Thyroid gland (tissue), 4 donors: Measurements from ENCODE around the gene NCF2. TPM values are rescaled to one million over a fixed set of nuclear protein-coding genes. Genes with fewer than 3 reads are reported as not detected.

Experiments used
- DNase-seq, 2 donors: peaks; one replicate each; pipeline ENCODE4 v3.0.0-alpha.2; 2019
- H3K27ac ChIP-seq, 3 donors: fragments of 200-600 bp; sonication (generic); 1 replicate in 2 of 3; 2 replicates in 1 of 3; pipeline ENCODE4 v1.5.1; 2016 to 2019; ENCODE audit warnings: mild to moderate bottlenecking in 1 of 3, moderate library complexity in 1 of 3
- H3K27me3 ChIP-seq: fragments of 200-600 bp; sonication (generic); one replicate; pipeline ENCODE4 v1.5.1; 2019
- H3K36me3 ChIP-seq, 2 donors: fragments of 200-600 bp; sonication (generic); one replicate each; pipeline ENCODE4 v1.5.1; 2016 to 2019
- H3K4me1 ChIP-seq, 2 donors: fragments of 200-600 bp; sonication (generic); one replicate each; pipeline ENCODE4 v1.5.1; 2017 to 2019
- H3K4me3 ChIP-seq, 3 donors: fragments of 200-600 bp; sonication (generic); replicated peaks in 1 of 3; 1 replicate in 2 of 3; 2 replicates in 1 of 3; pipeline ENCODE4 v1.5.1; 2016; ENCODE audit warnings: mild to moderate bottlenecking in 1 of 3
- H3K9me3 ChIP-seq: fragments of 200-600 bp; sonication (generic); one replicate; pipeline ENCODE4 v1.5.1; 2017
- POLR2A ChIP-seq, 2 donors: fragments of 450-650 bp; IDR thresholded peaks; one replicate each; pipeline ENCODE4 v1.6.1; 2017; ENCODE audit warnings: antibody characterized with exemption in 2 of 2, mild to moderate bottlenecking in 2 of 2, moderate library complexity in 1 of 2
- WGBS, 2 donors: methylation state at CpG; one replicate each; pipeline ENCODE4 v1.1.5; 2017; 5-methylcytosine and 5-hydroxymethylcytosine counted together
- intact Hi-C: fragments of 100-400 bp; cut with DNase I; formaldehyde crosslinking; loops from one replicate; pipeline ENCODE4 v1.15.1; 2023
- total RNA-seq, 4 donors: library from RNA; depleted of rRNA; stranded (reverse); fragments of >200 nt; gene quantifications; one replicate each; pipeline ENCODE4 v1.2.3, GENCODE V29; 2016
- TF ChIP-seq, protein P1 (sequence below), 6 experiments: fragments of 200-600 bp in 3 of 6; fragments of 450-650 bp in 3 of 6; sonication (generic) in 3 of 6; IDR thresholded peaks; one replicate each; pipeline ENCODE4 v1.5.1; 2016 to 2019; ENCODE audit warnings: antibody characterized with exemption in 6 of 6, mild to moderate bottlenecking in 2 of 6, inconsistent platforms in 1 of 6, moderate library complexity in 1 of 6

The NCF2 gene
- total RNA-seq, 4 donors from 2014 or later: 3.5 to 9.8 (median 4.5) TPM

DNA sequence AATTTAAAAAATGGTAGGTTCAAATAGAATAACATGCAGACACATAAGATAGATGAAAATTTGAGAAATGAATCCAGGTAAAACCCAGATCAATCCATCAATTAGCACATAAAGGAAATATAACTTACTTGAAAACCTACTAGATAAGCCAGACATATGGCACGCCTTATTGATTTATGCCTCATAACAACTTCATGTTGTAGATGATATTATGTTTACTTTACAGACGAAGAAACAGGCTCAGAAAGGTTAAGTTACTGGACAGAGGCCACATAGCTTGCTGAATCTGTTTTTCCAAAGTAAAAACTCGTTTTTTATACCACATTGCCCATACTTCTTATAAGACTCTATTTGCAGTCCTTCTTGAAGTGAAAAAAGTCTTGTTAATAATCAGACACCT is 22.1 kb upstream of the NCF2 start:
- Histone ChIP-seq H3K4me3 (no peak overlapping the region), H3K36me3 (no peaks in the 10 kb centered on the region), H3K4me1 (peaks cover 0 to 8% of the 10 kb centered on the region in 2 donors), H3K27ac (no peak overlapping the region), H3K27me3 (no peaks in the 10 kb centered on the region), H3K9me3 (no peaks in the 10 kb centered on the region)
- intact Hi-C loops: no loop called here
- WGBS, 2 donors: 75 to 89% methylated on average over 3 of the region's 3 CpGs
- no peak for TF ChIP-seq POLR2A (IDR thresholded peaks at IDR 0.05)
- TF ChIP-seq, protein P1, sequence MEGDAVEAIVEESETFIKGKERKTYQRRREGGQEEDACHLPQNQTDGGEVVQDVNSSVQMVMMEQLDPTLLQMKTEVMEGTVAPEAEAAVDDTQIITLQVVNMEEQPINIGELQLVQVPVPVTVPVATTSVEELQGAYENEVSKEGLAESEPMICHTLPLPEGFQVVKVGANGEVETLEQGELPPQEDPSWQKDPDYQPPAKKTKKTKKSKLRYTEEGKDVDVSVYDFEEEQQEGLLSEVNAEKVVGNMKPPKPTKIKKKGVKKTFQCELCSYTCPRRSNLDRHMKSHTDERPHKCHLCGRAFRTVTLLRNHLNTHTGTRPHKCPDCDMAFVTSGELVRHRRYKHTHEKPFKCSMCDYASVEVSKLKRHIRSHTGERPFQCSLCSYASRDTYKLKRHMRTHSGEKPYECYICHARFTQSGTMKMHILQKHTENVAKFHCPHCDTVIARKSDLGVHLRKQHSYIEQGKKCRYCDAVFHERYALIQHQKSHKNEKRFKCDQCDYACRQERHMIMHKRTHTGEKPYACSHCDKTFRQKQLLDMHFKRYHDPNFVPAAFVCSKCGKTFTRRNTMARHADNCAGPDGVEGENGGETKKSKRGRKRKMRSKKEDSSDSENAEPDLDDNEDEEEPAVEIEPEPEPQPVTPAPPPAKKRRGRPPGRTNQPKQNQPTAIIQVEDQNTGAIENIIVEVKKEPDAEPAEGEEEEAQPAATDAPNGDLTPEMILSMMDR (IDR thresholded peaks at IDR 0.05): no peak
- DNase-seq: no peak

- 39 to 83% methylated on average over 2 of the region's 2 CpGs for WGBS, 2 donors
Measured at GRCh38 chr1:183611021-183611420, 20.8 kb upstream of the NCF2 start.

DNA sequence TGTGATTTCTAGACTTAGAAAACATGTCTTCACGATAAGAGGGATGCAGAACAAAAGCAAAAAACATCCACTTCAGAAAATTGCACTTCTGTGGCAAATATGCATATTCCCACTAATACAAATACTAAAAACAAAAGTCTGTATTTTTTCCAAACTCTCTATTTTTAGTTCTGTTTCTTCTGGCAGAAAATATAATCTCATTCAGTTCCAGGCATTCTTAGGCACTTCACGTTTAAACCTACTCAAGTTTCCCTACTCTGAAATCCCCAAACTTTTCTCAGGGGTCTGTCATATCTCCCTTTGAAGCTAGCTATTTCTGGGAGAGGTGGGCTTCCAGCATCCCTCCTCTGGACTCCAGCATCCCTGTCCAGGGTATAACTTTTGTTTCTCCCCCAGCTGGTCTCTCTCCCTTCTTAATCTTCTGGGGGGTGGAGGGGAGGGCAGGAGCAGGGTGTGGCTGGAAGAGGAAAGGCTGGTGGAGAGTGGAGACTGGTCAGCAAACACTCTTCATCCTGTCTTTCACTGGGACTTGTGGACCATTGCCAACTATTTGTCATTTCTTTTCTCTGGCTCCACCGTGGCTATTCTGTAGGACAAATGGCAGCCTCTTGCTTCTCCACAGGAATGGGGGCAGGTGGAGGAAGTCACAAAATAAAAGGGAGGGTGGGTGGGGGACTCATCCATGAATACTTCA is 19.6 kb upstream of the NCF2 start:
- no peaks in the 10 kb centered on the region for H3K36me3 ChIP-seq
- intact Hi-C loops: no loop called here
- TF ChIP-seq, protein P1 (IDR thresholded peaks at IDR 0.05): no peak
- no peak for TF ChIP-seq POLR2A (IDR thresholded peaks at IDR 0.05)
- H3K4me1 ChIP-seq: peaks cover 0 to 8% of the 10 kb centered on the region in 2 donors
- no peaks in the 10 kb centered on the region for H3K9me3 ChIP-seq
- WGBS, 2 donors: 33 to 44% methylated on average over 3 of the region's 3 CpGs
- H3K27me3 ChIP-seq: no peaks in the 10 kb centered on the region
- H3K4me3 ChIP-seq: no peak overlapping the region
- H3K27ac ChIP-seq: peak overlapping the region in 2 of 3 donors; percentile 21 to 44
- DNase-seq: no peak

More at GRCh38 chr1:183611021-183611420, 20.8 kb upstream of the NCF2 start:
- Histone ChIP-seq H3K9me3 (no peaks in the 10 kb centered on the region), H3K4me3 (no peak overlapping the region), H3K4me1 (peaks cover 0 to 8% of the 10 kb centered on the region in 2 donors), H3K27ac (no peak overlapping the region), H3K27me3 (no peaks in the 10 kb centered on the region), H3K36me3 (no peaks in the 10 kb centered on the region)
- TF ChIP-seq POLR2A (IDR thresholded peaks at IDR 0.05): no peak
- TF ChIP-seq, protein P1 (IDR thresholded peaks at IDR 0.05): no peak
- no peak for DNase-seq
- intact Hi-C loops: no loop called here

GRCh38 chr1:183609313-183609712 is 19.1 kb upstream of the NCF2 start:
- peak in 1 of 2 donors; percentile 21 for DNase-seq
- Histone ChIP-seq H3K27me3 (no peaks in the 10 kb centered on the region), H3K4me3 (no peak overlapping the region), H3K4me1 (peaks cover 0 to 8% of the 10 kb centered on the region in 2 donors), H3K36me3 (no peaks in the 10 kb centered on the region), H3K9me3 (no peaks in the 10 kb centered on the region), H3K27ac (peak overlapping the region in 2 of 3 donors; percentile 44 to 54)
- 56 to 59% methylated on average over 5 of the region's 5 CpGs for WGBS, 2 donors
- TF ChIP-seq POLR2A (IDR thresholded peaks at IDR 0.05): no peak
- TF ChIP-seq, protein P1 (IDR thresholded peaks at IDR 0.05): peak in 2 of 6 experiments; percentile 11 to 15
- intact Hi-C loops: no loop called here

DNA sequence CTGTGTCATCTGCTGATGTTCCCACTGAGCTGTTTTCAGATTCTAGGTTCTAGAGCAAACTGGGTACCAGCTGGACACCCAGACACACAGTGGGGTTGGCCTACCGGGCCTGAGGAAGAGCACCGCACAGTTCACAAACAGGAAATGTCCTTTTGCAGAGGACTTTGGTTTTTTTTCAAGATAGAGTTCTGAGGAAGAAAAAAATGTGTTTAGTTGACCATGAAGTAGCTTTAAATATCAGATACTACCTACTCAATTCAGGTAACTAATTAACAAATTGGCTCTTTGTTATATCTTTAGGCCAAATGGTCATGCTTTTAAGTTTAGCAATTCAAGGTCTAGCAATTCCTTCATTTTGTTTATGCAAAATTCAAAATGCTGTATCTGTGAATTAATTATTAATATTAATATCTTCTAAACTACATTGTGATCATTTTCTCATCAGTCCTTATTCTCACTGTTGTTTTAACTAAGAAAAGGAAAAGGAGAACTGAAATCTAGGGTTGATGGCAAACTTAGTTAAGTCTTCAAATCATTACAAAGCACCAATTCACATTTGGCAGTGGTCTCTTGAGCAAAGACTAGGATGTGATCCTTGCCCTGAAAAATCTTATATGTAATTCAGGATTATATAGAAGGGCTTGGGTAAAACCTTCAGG is 17.2 kb upstream of the NCF2 start:
- no peaks in the 10 kb centered on the region for H3K36me3 ChIP-seq
- no peaks in the 10 kb centered on the region for H3K9me3 ChIP-seq
- H3K4me3 ChIP-seq: no peak overlapping the region
- 72 to 78% methylated on average over 2 of the region's 2 CpGs for WGBS, 2 donors
- intact Hi-C loops: no loop called here
- no peak for DNase-seq
- H3K27ac ChIP-seq: no peak overlapping the region
- no peaks in the 10 kb centered on the region for H3K27me3 ChIP-seq
- peaks cover 0 to 8% of the 10 kb centered on the region in 2 donors for H3K4me1 ChIP-seq
- TF ChIP-seq, protein P1 (IDR thresholded peaks at IDR 0.05): no peak
- TF ChIP-seq POLR2A (IDR thresholded peaks at IDR 0.05): no peak
